HG03159 (cell line): ENCODE results near the gene HSPA12A.
A peak's percentile ranks its signal among the peaks of the same experiment; 100 is the strongest.

ENCODE experiments used
- ATAC-seq: cut with Tn5 transposase; IDR thresholded peaks from one replicate; pipeline ENCODE4 v1.9.1; 2021; ENCODE audit warnings: mild to moderate bottlenecking, moderate library complexity; ENCODE audit not compliant: unreplicated experiment

The HSPA12A gene

GRCh38 chr10:116744163-116744753, 1.9 kb upstream of the HSPA12A start:
- no peak for ATAC-seq

- ATAC-seq, result no peak
Observed at GRCh38 chr10:116743266-116744064, 1.1 kb upstream of the HSPA12A start.

- ATAC-seq, result peak; percentile 5
Observed at GRCh38 chr10:116741391-116742351, 695 bp downstream of the HSPA12A start.

- no peak for ATAC-seq
Observed at GRCh38 chr10:116740971-116741370, 1.4 kb downstream of the HSPA12A start.

- no peak for ATAC-seq
Observed at GRCh38 chr10:116738339-116738738, 4.0 kb downstream of the HSPA12A start.

- no peak for ATAC-seq
Observed at GRCh38 chr10:116737627-116738327, 4.6 kb downstream of the HSPA12A start.

- ATAC-seq, result no peak
Observed at GRCh38 chr10:116733566-116733965, 8.8 kb downstream of the HSPA12A start.

GRCh38 chr10:116732573-116732972, 9.8 kb downstream of the HSPA12A start:
- ATAC-seq, result no peak

GRCh38 chr10:116730464-116731260, 11.7 kb downstream of the HSPA12A start:
- ATAC-seq, result no peak

- ATAC-seq, result no peak
Observed at GRCh38 chr10:116729243-116729642, 13.1 kb downstream of the HSPA12A start.

- ATAC-seq, result no peak
Observed at GRCh38 chr10:116728526-116729096, 13.8 kb downstream of the HSPA12A start.

GRCh38 chr10:116723428-116724281, 18.7 kb downstream of the HSPA12A start:
- ATAC-seq, result no peak

- ATAC-seq, result no peak
Observed at GRCh38 chr10:116722736-116723427, 19.5 kb downstream of the HSPA12A start.

GRCh38 chr10:116721547-116722392, 20.6 kb downstream of the HSPA12A start:
- ATAC-seq, result no peak

GRCh38 chr10:116720668-116721546, 21.5 kb downstream of the HSPA12A start:
- ATAC-seq, result no peak

- ATAC-seq, result no peak
Observed at GRCh38 chr10:116720241-116720643, 22.1 kb downstream of the HSPA12A start.
